ENCODE measurements around the gene TTLL8.

TTLL8 gene

DNA sequence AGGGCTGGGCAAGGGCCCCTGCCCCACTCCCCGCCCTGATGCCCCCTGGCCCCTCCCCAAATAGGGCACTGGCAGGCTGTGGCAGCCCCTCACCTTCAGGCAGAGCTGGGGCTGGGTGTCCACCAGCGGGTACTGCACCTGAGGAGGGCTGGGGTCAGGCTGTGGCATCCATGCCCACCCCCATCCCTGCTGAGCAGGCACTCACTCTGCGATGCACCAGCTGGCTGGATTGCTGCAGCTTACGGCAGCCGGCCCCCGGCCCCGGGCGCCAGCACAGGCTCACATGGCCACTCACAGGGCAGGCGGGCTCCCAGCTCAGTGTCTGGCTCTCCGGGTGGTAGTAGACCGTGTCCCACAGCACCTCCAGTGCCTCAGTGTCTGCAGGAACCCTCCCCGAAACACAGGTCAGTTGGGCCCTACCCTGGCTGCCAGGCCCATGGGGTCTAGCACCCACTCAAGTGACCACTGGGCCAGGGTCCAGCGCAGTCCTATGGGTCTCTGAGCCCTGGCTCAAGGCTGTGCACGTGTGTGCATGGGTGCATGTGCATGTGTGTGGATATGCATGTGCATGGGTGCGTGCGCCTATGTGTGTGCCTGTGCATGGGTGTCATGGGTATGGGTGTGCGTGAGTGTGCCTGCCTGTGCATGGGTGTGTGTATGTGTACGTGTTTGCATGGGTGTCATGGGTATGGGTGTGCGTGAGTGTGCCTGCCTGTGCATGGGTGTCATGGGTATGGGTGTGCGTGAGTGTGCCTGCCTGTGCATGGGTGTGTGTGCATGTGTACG lies 60.0 kb downstream of the TTLL8 start:
- in situ Hi-C loops (cut with MboI; ENCODE audit: low pct_unique_long_range_greater_than_20kb, low sequenced_read_pairs, unreplicated experiment) = no loop called here
- TF ChIP-seq, protein P1, sequence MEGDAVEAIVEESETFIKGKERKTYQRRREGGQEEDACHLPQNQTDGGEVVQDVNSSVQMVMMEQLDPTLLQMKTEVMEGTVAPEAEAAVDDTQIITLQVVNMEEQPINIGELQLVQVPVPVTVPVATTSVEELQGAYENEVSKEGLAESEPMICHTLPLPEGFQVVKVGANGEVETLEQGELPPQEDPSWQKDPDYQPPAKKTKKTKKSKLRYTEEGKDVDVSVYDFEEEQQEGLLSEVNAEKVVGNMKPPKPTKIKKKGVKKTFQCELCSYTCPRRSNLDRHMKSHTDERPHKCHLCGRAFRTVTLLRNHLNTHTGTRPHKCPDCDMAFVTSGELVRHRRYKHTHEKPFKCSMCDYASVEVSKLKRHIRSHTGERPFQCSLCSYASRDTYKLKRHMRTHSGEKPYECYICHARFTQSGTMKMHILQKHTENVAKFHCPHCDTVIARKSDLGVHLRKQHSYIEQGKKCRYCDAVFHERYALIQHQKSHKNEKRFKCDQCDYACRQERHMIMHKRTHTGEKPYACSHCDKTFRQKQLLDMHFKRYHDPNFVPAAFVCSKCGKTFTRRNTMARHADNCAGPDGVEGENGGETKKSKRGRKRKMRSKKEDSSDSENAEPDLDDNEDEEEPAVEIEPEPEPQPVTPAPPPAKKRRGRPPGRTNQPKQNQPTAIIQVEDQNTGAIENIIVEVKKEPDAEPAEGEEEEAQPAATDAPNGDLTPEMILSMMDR (IDR thresholded peaks at IDR 0.05; ENCODE audit: extremely low read depth, insufficient read depth, missing control alignments) = no peak
- DNase-seq (ENCODE audit: low spot score) = no peak

DNA sequence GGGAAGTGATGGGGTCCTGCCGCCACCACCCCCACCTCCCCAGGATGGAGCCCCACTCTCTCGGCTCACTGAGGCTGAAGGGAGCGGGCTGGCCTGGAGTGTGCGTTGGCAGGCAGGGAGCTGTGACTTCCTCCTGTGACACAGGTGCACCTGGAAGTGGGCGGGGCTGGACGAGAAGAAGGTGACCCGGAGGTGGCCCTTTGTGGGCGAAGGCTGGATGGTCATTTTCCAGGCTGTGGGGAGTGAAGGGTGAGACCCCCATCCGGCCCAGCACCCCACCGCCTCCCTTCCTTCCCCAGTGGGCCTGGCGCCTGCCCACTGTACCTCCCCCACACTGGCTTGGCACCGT lies 60.9 kb downstream of the TTLL8 start:
- in situ Hi-C loops (cut with MboI; ENCODE audit: low pct_unique_long_range_greater_than_20kb, low sequenced_read_pairs, unreplicated experiment) = no loop called here
- no peak for DNase-seq (ENCODE audit: low spot score)
- TF ChIP-seq, protein P1 (IDR thresholded peaks at IDR 0.05; ENCODE audit: extremely low read depth, insufficient read depth, missing control alignments) = no peak

DNA sequence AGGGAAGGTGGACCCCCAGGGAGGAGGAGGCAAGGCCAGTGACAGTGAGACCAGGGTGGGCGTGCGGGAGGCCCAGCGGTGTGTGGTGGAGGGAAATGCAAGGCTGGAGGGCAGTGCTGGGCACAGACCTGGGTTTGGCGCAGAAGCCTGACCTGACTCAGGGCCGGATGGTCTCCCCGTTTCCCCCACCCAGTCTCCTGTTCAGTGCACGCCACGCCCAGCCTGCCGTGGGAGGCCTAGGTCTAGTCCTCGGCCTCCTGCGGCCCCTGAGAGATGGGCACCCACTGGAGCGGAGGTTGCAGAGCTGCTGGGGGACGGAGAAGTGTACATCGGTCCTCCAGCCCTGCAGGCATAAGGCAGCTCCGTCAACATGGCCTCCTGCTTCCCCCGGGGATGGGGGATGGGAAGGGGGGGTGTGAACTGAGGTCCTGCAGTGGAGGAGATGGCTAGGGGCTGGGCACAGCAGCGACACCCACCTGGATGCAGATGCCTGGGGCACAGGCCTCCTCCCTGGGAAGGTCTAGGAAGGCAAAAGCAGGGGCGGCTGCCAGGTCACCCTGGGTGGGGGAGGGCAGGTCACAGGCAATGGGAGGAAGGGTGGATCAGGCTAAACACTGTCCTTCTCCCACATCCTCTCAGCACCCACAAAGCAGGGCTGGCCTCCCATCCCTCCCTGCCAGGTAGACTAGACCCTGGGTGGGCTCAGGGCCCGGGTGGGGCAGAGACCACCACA lies 61.4 kb downstream of the TTLL8 start:
- no peak for DNase-seq (ENCODE audit: low spot score)
- in situ Hi-C loops (cut with MboI; ENCODE audit: low pct_unique_long_range_greater_than_20kb, low sequenced_read_pairs, unreplicated experiment) = no loop called here
- TF ChIP-seq, protein P1 (IDR thresholded peaks at IDR 0.05; ENCODE audit: extremely low read depth, insufficient read depth, missing control alignments) = no peak

DNA sequence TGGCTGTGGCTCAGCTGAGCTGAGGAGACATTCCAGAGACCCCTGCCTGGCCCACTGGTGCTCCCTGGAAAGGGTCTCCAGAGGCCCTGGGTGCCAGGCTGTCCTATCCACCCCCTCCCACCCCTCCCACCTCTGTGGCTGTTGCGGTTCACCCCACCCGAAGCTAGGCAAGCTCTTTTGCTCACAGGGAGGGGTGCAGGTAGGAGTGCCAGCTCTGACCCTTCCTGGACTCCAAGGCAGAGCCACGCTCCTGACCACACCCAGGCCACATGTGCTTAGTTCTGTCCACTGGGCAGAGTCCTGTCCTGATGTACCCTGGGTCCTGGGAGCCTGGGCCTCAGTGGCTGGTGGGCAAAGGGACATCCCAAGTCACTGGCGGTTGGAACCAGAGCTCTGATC lies 62.0 kb downstream of the TTLL8 start:
- in situ Hi-C loops (cut with MboI; ENCODE audit: low pct_unique_long_range_greater_than_20kb, low sequenced_read_pairs, unreplicated experiment) = no loop called here
- TF ChIP-seq, protein P1 (IDR thresholded peaks at IDR 0.05; ENCODE audit: extremely low read depth, insufficient read depth, missing control alignments) = no peak
- DNase-seq (ENCODE audit: low spot score) = no peak

DNA sequence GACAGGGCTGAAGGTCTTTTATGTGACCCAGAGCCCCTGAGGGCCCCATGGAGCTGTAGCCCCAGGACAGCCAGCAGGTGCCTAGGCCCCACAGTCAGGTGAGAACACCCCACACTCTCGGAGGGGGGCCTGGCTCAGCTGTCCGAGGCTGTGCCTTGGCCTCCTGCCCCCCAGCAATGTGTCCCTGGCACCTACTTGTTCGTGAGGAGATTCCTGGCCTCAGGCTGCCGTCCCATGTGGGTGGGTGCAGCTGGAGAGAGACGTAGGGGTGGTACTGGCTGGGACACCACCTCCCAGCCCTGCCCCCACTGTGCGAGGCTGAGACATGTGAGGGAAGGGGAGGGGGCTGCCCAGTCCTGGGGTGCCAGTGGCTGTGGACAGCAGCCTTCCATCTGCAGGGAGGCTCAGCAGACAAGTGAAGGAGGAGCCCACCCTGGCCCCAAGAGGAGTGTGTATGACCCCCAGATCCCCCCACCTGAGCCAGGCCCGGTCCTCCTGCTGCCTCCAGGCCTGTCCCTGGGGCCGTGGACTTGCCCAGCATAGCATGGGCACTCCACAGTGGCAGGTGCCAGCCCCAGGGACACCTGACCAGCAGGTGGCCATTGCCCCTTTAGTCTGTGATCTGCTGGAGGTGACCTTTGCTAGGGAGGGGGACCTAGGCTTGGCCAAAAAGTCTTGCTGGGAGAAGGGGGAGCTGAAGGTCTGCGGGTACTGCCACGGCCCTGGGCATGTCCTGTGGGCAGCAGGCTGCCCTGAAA lies 62.6 kb downstream of the TTLL8 start:
- no peak for DNase-seq (ENCODE audit: low spot score)
- in situ Hi-C loops (cut with MboI; ENCODE audit: low pct_unique_long_range_greater_than_20kb, low sequenced_read_pairs, unreplicated experiment) = no loop called here
- TF ChIP-seq, protein P1 (IDR thresholded peaks at IDR 0.05; ENCODE audit: extremely low read depth, insufficient read depth, missing control alignments) = no peak

DNA sequence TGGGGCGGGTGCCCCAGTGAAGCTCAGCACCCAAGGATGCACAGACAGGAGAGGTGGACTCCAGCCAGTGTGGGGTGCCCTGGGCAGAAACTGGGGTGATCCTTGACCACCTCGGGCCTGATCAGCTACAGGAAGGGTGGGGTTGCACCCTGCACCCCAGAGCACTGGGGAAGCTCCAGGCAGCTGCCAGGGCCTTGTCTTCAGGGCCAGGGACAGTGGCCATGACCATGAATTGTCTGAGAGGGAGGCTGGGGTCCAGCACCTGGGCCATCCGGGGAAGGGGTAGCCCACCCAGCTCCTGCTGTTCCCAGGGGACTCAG lies 63.1 kb downstream of the TTLL8 start:
- TF ChIP-seq, protein P1 (IDR thresholded peaks at IDR 0.05; ENCODE audit: extremely low read depth, insufficient read depth, missing control alignments) = no peak
- in situ Hi-C loops (cut with MboI; ENCODE audit: low pct_unique_long_range_greater_than_20kb, low sequenced_read_pairs, unreplicated experiment) = no loop called here
- DNase-seq (ENCODE audit: low spot score) = no peak
